ENCODE measurements around the gene CACNB1. TPM values are rescaled to one million over a fixed set of nuclear protein-coding genes. Genes with fewer than 3 reads are reported as not detected.

The CACNB1 gene
- total and polyA plus RNA-seq, 2 experiments from 2014 or later = 6.6 to 7.1 TPM

DNA sequence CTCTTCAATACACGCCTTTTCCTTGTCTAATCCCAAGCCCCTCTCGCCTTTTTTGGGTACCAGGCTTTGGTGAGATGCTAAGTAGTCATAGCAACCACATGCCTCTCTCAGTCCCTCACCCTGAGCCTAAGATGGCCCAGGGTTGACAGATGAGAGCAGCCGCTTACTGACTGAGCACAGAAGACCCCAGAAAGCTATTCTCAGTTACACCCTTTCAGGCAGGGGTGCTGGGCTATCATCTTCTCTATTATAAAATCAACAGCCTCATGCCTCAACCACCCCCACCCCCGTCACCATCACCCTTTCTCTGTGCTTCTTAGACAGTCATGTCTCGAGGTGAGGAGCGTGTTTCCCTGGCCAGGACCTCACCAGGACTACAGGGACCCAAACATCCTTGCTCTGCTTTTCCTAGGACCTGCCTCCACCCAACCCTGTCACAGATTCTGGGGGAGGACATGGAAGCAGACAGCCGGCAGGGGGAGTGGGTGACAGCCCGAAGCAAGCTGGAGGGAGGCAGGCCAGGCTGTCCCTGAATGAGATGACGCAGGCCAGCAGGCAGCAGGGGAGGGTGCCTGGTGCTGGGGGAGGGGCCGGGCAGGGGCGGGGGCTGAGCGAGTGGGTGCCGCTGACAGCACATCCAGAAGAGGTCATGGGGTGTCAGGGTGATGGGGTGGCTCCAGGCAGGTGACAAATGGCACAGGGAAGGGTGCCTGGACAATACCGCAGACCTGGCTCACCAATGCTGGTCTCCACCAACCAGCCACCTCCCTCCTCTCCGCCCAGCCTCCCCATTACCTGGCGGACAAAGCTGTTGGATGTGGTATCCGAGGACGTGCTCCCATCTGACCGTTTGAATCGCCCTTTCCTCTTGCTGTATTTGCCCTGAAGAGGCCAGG is 3.1 kb downstream of the CACNB1 start:
- Histone ChIP-seq H3K4me2 (ENCODE audit: unreplicated experiment) (peak overlapping the region; percentile 83), H3K9ac (peak overlapping the region; percentile 81), H2AFZ (no peak overlapping the region), H3K4me1 (ENCODE audit: insufficient read depth) (peaks cover 24% of the 10 kb centered on the region), H3K4me3 (peak overlapping the region; percentile 76), H3K9me3 (ENCODE audit: low read depth) (no peaks in the 10 kb centered on the region), H4K20me1 (ENCODE audit: insufficient read depth) (0 out of 2 replicates have a peak, but pooled peaks cover 4% of the 10 kb centered on the region), H3F3A (ENCODE audit: insufficient read depth) (peaks cover 14% of the 10 kb centered on the region; the same call in 1 of the 2 replicates), H3K9me2 (ENCODE audit: insufficient read depth) (no peaks in the 10 kb centered on the region), H3K27me3 (replicated peaks; ENCODE audit: insufficient read depth) (no peaks in the 10 kb centered on the region), H3K27ac (peak overlapping the region; percentile 21; the same call in 1 of the 2 replicates), H3K79me2 (ENCODE audit: insufficient read depth) (peaks cover 34% of the 10 kb centered on the region), H3K36me3 (ENCODE audit: low read depth) (peaks cover 12% of the 10 kb centered on the region; the same call in 1 of the 2 replicates)
- 40 to 55% methylated on average over 15 to 20 of the region's 20 CpGs for WGBS, 2 experiments (ENCODE audit: low coverage in 1 of 2, low lambda C conversion rate in 2 of 2, missing lambda C conversion rate in 2 of 2)
- DNase-seq = peak; percentile 84
- in situ Hi-C loops (cut with MboI) = no loop called here
- TF ChIP-seq EZH2phosphoT487 (IDR thresholded peaks at IDR 0.05; ENCODE audit: insufficient read depth, low read depth) (no peak), EZH2 (IDR thresholded peaks at IDR 0.05; ENCODE audit: insufficient read depth, poor library complexity, severe bottlenecking) (no peak)

DNA sequence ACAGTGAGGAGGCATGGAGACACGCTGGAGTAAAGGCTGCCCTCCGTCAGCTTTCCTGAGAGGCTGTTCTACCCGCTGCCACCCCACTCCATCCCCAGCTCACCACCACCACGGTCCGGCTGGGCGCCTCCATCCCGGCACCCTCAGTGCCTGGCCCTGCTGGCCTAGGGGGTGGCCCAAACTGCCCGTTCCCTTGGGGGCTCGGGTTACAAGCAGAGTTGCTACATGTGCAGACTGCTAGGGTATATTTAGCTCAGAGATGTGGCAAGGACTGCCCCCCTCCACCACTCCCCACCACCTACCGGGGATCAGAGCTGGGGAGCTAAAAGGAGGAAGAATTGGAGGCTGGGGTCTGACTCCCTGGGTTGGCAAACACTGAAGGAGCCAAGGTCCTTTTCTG is 4.1 kb downstream of the CACNB1 start:
- H3K27me3 ChIP-seq (replicated peaks; ENCODE audit: insufficient read depth) = no peaks in the 10 kb centered on the region
- H4K20me1 ChIP-seq (ENCODE audit: insufficient read depth) = 0 out of 2 replicates have a peak, but pooled peaks cover 4% of the 10 kb centered on the region
- no peak overlapping the region for H3K4me3 ChIP-seq
- peaks cover 4% of the 10 kb centered on the region; the same call in 1 of the 2 replicates for H3F3A ChIP-seq (ENCODE audit: insufficient read depth)
- no peak overlapping the region for H3K9ac ChIP-seq
- H2AFZ ChIP-seq = no peak overlapping the region
- WGBS, 2 experiments (ENCODE audit: low coverage in 1 of 2, low lambda C conversion rate in 2 of 2, missing lambda C conversion rate in 2 of 2) = 82 to 87% methylated on average over 10 of the region's 10 CpGs
- no peaks in the 10 kb centered on the region for H3K9me3 ChIP-seq (ENCODE audit: low read depth)
- no peak overlapping the region for H3K27ac ChIP-seq
- H3K79me2 ChIP-seq (ENCODE audit: insufficient read depth) = peaks cover 34% of the 10 kb centered on the region
- H3K9me2 ChIP-seq (ENCODE audit: insufficient read depth) = no peaks in the 10 kb centered on the region
- no peak overlapping the region for H3K4me2 ChIP-seq (ENCODE audit: unreplicated experiment)
- no peak for DNase-seq
- TF ChIP-seq EZH2 (IDR thresholded peaks at IDR 0.05; ENCODE audit: insufficient read depth, poor library complexity, severe bottlenecking) (no peak), EZH2phosphoT487 (IDR thresholded peaks at IDR 0.05; ENCODE audit: insufficient read depth, low read depth) (no peak)
- in situ Hi-C loops (cut with MboI) = no loop called here
- H3K36me3 ChIP-seq (ENCODE audit: low read depth) = peaks cover 13% of the 10 kb centered on the region; the same call in 1 of the 2 replicates
- peaks cover 24% of the 10 kb centered on the region for H3K4me1 ChIP-seq (ENCODE audit: insufficient read depth)

DNA sequence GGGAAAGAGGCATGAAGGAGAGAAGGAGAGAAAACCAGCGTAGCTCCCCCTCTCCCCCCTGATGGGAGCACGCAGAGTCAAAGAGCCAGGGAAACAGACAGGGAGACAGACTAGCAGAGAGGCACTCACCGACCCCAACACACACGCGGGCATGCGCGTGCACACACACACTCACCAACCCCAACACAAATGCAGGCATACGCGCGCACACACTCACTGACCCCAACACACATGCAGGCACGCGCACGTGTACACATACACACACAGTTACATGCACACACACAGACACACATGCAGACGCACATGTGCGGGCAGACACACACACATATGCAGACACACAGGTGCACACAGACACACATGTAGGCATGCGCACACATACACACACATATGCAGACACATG is 4.6 kb downstream of the CACNB1 start:
- Histone ChIP-seq H3K27me3 (replicated peaks; ENCODE audit: insufficient read depth) (no peaks in the 10 kb centered on the region), H3K4me2 (ENCODE audit: unreplicated experiment) (no peak overlapping the region), H3K4me1 (ENCODE audit: insufficient read depth) (peaks cover 24% of the 10 kb centered on the region), H3K4me3 (no peak overlapping the region), H3K9me3 (ENCODE audit: low read depth) (no peaks in the 10 kb centered on the region), H3F3A (ENCODE audit: insufficient read depth) (no peaks in the 10 kb centered on the region), H3K36me3 (ENCODE audit: low read depth) (peaks cover 18% of the 10 kb centered on the region; the same call in 1 of the 2 replicates), H3K9me2 (ENCODE audit: insufficient read depth) (no peaks in the 10 kb centered on the region), H3K79me2 (ENCODE audit: insufficient read depth) (peaks cover 34% of the 10 kb centered on the region), H3K9ac (no peak overlapping the region), H4K20me1 (ENCODE audit: insufficient read depth) (0 out of 2 replicates have a peak, but pooled peaks cover 4% of the 10 kb centered on the region), H2AFZ (no peak overlapping the region), H3K27ac (no peak overlapping the region)
- WGBS, 2 experiments (ENCODE audit: low coverage in 1 of 2, low lambda C conversion rate in 2 of 2, missing lambda C conversion rate in 2 of 2) = 94 to 97% methylated on average over 16 of the region's 16 CpGs
- in situ Hi-C loops (cut with MboI) = no loop called here
- TF ChIP-seq EZH2phosphoT487 (IDR thresholded peaks at IDR 0.05; ENCODE audit: insufficient read depth, low read depth) (no peak), EZH2 (IDR thresholded peaks at IDR 0.05; ENCODE audit: insufficient read depth, poor library complexity, severe bottlenecking) (no peak)
- DNase-seq = no peak

DNA sequence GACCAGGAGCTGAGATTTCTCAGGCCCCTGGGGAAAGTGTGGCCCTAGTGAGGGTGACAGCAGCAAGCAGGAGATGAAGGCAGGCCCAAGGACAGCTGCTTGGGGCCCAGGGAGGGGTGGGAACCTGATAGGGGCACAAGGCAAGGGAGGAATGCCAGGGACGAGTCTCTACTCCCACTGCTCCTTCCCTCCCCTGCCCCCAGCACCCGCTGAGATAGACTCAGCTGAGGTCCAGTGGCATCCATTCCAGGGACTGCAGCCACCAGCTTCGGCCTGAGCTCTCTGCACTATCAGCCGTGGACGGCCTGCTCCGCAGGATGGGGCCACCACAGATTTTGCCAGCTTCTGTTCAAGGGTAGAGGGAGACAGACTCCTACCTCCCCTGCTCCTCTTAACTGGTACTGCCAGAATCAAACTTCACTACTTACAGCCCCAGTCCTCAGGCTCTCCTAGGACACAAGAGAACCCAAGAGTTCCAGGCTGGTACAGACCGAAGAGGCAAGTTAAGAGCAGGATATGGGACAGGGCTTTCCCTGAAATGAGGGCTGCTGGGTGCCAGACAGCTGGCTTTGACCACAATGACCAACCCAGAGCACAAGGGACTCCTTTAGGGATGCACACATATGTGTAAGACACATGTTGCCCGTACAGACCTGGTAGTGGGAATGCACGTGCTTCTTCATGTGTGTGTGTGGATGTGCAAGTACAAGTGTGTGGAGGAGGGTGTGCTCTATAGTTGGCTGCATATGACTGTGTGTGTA is 5.5 kb downstream of the CACNB1 start:
- H3F3A ChIP-seq (ENCODE audit: insufficient read depth) = no peaks in the 10 kb centered on the region
- no peaks in the 10 kb centered on the region for H3K27me3 ChIP-seq (replicated peaks; ENCODE audit: insufficient read depth)
- WGBS, 2 experiments (ENCODE audit: low coverage in 1 of 2, low lambda C conversion rate in 2 of 2, missing lambda C conversion rate in 2 of 2) = 87 to 94% methylated on average over 9 of the region's 9 CpGs
- no peak overlapping the region for H3K27ac ChIP-seq
- H3K9me2 ChIP-seq (ENCODE audit: insufficient read depth) = no peaks in the 10 kb centered on the region
- H3K4me1 ChIP-seq (ENCODE audit: insufficient read depth) = peaks cover 24% of the 10 kb centered on the region
- H3K79me2 ChIP-seq (ENCODE audit: insufficient read depth) = peaks cover 34% of the 10 kb centered on the region
- no peak for DNase-seq
- no peak overlapping the region for H3K4me3 ChIP-seq
- in situ Hi-C loops (cut with MboI) = no loop called here
- no peak overlapping the region for H2AFZ ChIP-seq
- H3K9me3 ChIP-seq (ENCODE audit: low read depth) = no peaks in the 10 kb centered on the region
- H3K4me2 ChIP-seq (ENCODE audit: unreplicated experiment) = no peak overlapping the region
- no peak overlapping the region for H3K9ac ChIP-seq
- H3K36me3 ChIP-seq (ENCODE audit: low read depth) = peaks cover 21% of the 10 kb centered on the region; the same call in 1 of the 2 replicates
- TF ChIP-seq EZH2phosphoT487 (IDR thresholded peaks at IDR 0.05; ENCODE audit: insufficient read depth, low read depth) (no peak), EZH2 (IDR thresholded peaks at IDR 0.05; ENCODE audit: insufficient read depth, poor library complexity, severe bottlenecking) (no peak)
- H4K20me1 ChIP-seq (ENCODE audit: insufficient read depth) = 0 out of 2 replicates have a peak, but pooled peaks cover 4% of the 10 kb centered on the region
